OCI-LY1 (cell line): ENCODE data around the gene DNAJB11.

Source experiments
- H2AFZ ChIP-seq: fragments of 200-600 bp; sonication (generic), shearing (Covaris generic); 2 replicates; pipeline ENCODE4 v1.6.0; 2014; ENCODE audit warnings: antibody characterized with exemption, mild to moderate bottlenecking, low read length
- H3F3A ChIP-seq: fragments of 200-600 bp; sonication (generic), shearing (Covaris generic); 2 replicates; pipeline ENCODE4 v1.6.0; 2014; ENCODE audit warnings: mild to moderate bottlenecking, antibody characterized with exemption, low read length, moderate library complexity; ENCODE audit not compliant: insufficient read depth
- H3K27ac ChIP-seq: fragments of 200-600 bp; sonication (generic); 2 replicates; pipeline ENCODE4 v1.5.1; 2014; ENCODE audit warnings: low read length, mixed run types, mild to moderate bottlenecking, low read depth; ENCODE audit not compliant: poor library complexity, severe bottlenecking
- H3K27me3 ChIP-seq: fragments of 200-600 bp; sonication (generic); 2 replicates; pipeline ENCODE4 v1.6.0; 2014; ENCODE audit warnings: antibody characterized with exemption, mild to moderate bottlenecking, low read length, moderate library complexity; ENCODE audit not compliant: insufficient read depth
- H3K36me3 ChIP-seq: fragments of 200-600 bp; sonication (generic); 2 replicates; pipeline ENCODE4 v1.6.1; 2014; ENCODE audit warnings: mild to moderate bottlenecking, antibody characterized with exemption, low read length, moderate library complexity, mixed read lengths; ENCODE audit not compliant: insufficient read depth
- H3K4me1 ChIP-seq: fragments of 200-600 bp; sonication (generic); 2 replicates; pipeline ENCODE4 v1.5.1; 2014; ENCODE audit warnings: mild to moderate bottlenecking, low read length, moderate library complexity; ENCODE audit not compliant: insufficient read depth, severe bottlenecking
- H3K4me2 ChIP-seq: fragments of 200-600 bp; sonication (generic), shearing (Covaris generic); 2 replicates; pipeline ENCODE4 v1.6.1; 2014; ENCODE audit warnings: low read length
- H3K4me3 ChIP-seq: fragments of 200-600 bp; sonication (generic); 2 replicates; pipeline ENCODE4 v1.5.1; 2014; ENCODE audit warnings: low read length, low read depth, mild to moderate bottlenecking, mixed read lengths; ENCODE audit not compliant: poor library complexity, severe bottlenecking
- H3K79me2 ChIP-seq: fragments of 200-600 bp; shearing (Covaris generic); 2 replicates; pipeline ENCODE4 v1.6.1; 2016; ENCODE audit warnings: mixed run types, low read length, mixed read lengths; ENCODE audit not compliant: insufficient read depth
- H3K9ac ChIP-seq: fragments of 200-600 bp; sonication (generic), shearing (Covaris generic); 2 replicates; pipeline ENCODE4 v1.6.1; 2014; ENCODE audit warnings: mild to moderate bottlenecking, low read length, mixed read lengths
- H3K9me2 ChIP-seq: fragments of 200-600 bp; sonication (generic), shearing (Covaris generic); 2 replicates; pipeline ENCODE4 v1.6.1; 2014; ENCODE audit warnings: low read depth, mild to moderate bottlenecking, low read length, mixed read lengths
- H3K9me3 ChIP-seq: fragments of 200-600 bp; shearing (Covaris generic); 2 replicates; pipeline ENCODE4 v1.6.1; 2014; ENCODE audit warnings: low read length, mixed read lengths
- H4K20me1 ChIP-seq: fragments of 200-600 bp; sonication (generic), shearing (Covaris generic); 2 replicates; pipeline ENCODE4 v1.6.0; 2016; ENCODE audit warnings: mild to moderate bottlenecking, low read length; ENCODE audit not compliant: insufficient read depth
- EZH2 ChIP-seq: fragments of 200-600 bp; sonication (generic), shearing (Covaris generic); IDR thresholded peaks from 2 replicates; pipeline ENCODE4 v1.8.0; 2017; ENCODE audit warnings: borderline replicate concordance, mixed run types, mild to moderate bottlenecking, antibody characterized with exemption, low read length, moderate library complexity, mixed read lengths
- TF ChIP-seq, protein P1 (sequence below): fragments of 200-600 bp; sonication (generic), shearing (Covaris generic); IDR thresholded peaks from 2 replicates; pipeline ENCODE4 v1.5.1; 2017; ENCODE audit warnings: mild to moderate bottlenecking, antibody characterized with exemption, low read length, moderate library complexity, mixed read lengths

The DNAJB11 gene

DNA sequence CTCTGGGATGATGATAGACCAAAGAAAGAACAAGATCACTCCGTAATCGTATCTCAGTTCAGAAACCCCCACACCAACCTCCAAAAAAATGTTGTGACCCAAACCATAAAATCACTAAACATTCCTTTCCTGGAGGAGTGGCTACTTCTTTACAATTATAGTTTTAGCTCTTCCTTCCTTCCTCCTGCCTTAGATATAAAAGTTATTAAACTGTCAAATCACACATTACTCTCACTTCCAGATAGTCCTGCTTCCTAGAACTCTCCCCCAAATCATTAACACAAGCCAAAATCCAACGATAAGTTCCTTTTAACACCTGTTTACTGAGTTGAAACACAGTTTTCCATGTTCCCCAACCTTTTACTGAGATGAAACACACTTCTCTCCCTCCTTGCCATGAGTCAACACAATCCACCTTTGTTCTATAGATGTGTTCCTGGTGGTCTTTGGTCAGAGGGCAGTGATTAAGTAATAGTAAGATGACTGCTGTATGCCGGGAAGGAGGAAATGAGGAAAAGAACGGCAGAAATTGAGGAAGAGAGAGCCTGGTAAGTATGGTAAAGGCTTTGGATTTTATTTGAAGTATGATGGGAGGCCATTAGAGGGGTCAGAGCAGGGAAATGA is 18.0 kb upstream of the DNAJB11 start:
- H3K4me2 ChIP-seq: no peak overlapping the region
- H3F3A ChIP-seq: no peaks in the 10 kb centered on the region
- peaks cover 83% of the 10 kb centered on the region for H3K36me3 ChIP-seq
- no peak overlapping the region for H3K27ac ChIP-seq
- H4K20me1 ChIP-seq: no peaks in the 10 kb centered on the region
- TF ChIP-seq, protein P1, sequence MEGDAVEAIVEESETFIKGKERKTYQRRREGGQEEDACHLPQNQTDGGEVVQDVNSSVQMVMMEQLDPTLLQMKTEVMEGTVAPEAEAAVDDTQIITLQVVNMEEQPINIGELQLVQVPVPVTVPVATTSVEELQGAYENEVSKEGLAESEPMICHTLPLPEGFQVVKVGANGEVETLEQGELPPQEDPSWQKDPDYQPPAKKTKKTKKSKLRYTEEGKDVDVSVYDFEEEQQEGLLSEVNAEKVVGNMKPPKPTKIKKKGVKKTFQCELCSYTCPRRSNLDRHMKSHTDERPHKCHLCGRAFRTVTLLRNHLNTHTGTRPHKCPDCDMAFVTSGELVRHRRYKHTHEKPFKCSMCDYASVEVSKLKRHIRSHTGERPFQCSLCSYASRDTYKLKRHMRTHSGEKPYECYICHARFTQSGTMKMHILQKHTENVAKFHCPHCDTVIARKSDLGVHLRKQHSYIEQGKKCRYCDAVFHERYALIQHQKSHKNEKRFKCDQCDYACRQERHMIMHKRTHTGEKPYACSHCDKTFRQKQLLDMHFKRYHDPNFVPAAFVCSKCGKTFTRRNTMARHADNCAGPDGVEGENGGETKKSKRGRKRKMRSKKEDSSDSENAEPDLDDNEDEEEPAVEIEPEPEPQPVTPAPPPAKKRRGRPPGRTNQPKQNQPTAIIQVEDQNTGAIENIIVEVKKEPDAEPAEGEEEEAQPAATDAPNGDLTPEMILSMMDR: no peak
- no peak for TF ChIP-seq EZH2
- H3K9me3 ChIP-seq: no peaks in the 10 kb centered on the region
- H3K4me3 ChIP-seq: no peak overlapping the region
- H3K79me2 ChIP-seq: no peaks in the 10 kb centered on the region
- H3K27me3 ChIP-seq: no peaks in the 10 kb centered on the region
- no peak overlapping the region for H2AFZ ChIP-seq
- H3K9ac ChIP-seq: no peak overlapping the region
- no peaks in the 10 kb centered on the region for H3K4me1 ChIP-seq
- H3K9me2 ChIP-seq: no peaks in the 10 kb centered on the region

DNA sequence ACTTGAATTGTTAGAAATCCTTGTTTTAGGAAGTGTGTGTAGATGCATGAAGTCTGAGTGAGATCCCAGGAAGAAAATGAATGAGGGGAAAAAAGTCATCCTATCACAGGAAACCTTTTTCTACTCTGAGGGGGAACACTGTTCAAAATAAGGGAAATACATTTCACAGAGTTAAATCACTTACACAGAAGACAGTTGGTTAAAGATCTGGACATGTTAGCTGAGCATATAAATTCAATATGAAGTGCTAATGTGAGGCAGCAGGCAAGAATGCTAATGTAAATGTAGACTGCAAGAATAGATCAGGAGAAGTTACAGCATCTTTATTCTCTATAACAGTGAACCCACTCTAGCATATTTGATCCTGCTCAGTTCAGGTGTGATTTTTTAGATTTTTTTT is 5.9 kb upstream of the DNAJB11 start:
- no peak overlapping the region for H3K4me2 ChIP-seq
- no peaks in the 10 kb centered on the region for H3K9me2 ChIP-seq
- H3K9me3 ChIP-seq: no peaks in the 10 kb centered on the region
- H3K27me3 ChIP-seq: no peaks in the 10 kb centered on the region
- H3K4me3 ChIP-seq: no peak overlapping the region
- no peak overlapping the region for H2AFZ ChIP-seq
- H3K27ac ChIP-seq: no peak overlapping the region
- no peaks in the 10 kb centered on the region for H3F3A ChIP-seq
- H3K79me2 ChIP-seq: peaks cover 14% of the 10 kb centered on the region; the same call in 1 of the 2 replicates
- H3K9ac ChIP-seq: no peak overlapping the region
- peaks cover 27% of the 10 kb centered on the region for H3K4me1 ChIP-seq
- no peak for TF ChIP-seq EZH2
- H4K20me1 ChIP-seq: no peaks in the 10 kb centered on the region
- H3K36me3 ChIP-seq: peaks cover 37% of the 10 kb centered on the region

DNA sequence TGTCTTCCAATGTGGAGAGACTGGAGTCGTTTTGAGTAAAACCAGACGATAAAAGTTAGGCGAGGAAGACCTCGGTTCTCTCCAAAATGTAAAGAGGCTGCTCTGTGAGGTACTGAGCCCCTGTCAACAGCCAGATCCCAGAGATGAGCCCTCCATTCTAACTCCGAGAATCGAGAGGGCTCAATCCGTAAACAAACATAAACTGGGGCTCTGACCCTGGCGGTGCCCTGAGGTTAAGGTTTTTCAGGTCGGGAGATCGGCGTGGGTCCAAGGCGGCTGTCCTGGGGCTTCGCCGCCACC is 3.8 kb upstream of the DNAJB11 start:
- Histone ChIP-seq H3K9me3 (no peaks in the 10 kb centered on the region), H3K27me3 (no peaks in the 10 kb centered on the region), H3K79me2 (peaks cover 15% of the 10 kb centered on the region), H3K4me3 (peak overlapping the region; percentile 79), H4K20me1 (no peaks in the 10 kb centered on the region), H3K36me3 (peaks cover 25% of the 10 kb centered on the region), H3K9me2 (no peaks in the 10 kb centered on the region), H3K4me1 (peaks cover 35% of the 10 kb centered on the region), H3K27ac (peak overlapping the region; percentile 82), H3K4me2 (peak overlapping the region; percentile 97), H2AFZ (no peak overlapping the region), H3F3A (no peaks in the 10 kb centered on the region), H3K9ac (peak overlapping the region; percentile 89)
- TF ChIP-seq, protein P1: no peak
- TF ChIP-seq EZH2: no peak
